Measurements from ENCODE around the gene SLC44A5. TPM values are rescaled to one million over a fixed set of nuclear protein-coding genes. Genes with fewer than 3 reads are reported as not detected.

Gene SLC44A5
- total and polyA plus RNA-seq, 5 donors from 2014 or later: 1.3 to 2.3 (median 1.5) TPM; not detected in 1

DNA sequence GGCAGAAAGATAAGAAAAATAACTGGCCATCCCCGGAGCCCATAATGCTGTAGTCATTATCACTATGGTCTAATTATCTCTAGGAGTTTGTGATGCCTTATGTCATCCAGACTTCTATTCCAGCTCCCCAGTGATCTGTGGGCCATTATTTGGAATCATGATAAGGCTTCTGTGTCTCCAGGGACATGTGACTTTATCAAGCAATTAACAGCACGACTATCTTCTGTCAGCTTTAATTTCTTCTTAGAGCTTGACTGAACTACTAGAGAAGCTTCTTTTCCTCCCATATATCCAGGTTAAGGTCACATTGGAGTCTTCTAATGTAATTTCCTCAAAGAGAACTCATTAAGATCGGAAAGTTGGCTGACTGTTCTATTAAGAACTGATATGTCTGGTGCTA lies 376.4 kb downstream of the SLC44A5 start:
- ATAC-seq (ENCODE audit: low read depth in 2 of 2) (no peak), DNase-seq (no peak)
- no peaks in the 10 kb centered on the region for H3K4me1 ChIP-seq (ENCODE audit: control insufficient read depth, insufficient read depth, low read length, poor library complexity, severe bottlenecking)
- no peaks in the 10 kb centered on the region for H3K36me3 Mint-ChIP-seq
- no peaks in the 10 kb centered on the region for H3K9me3 ChIP-seq (ENCODE audit: control insufficient read depth in 2 of 2, low read length in 2 of 2)
- H3K9me3 Mint-ChIP-seq: no peaks in the 10 kb centered on the region
- no peaks in the 10 kb centered on the region for H3K27me3 ChIP-seq (ENCODE audit: control insufficient read depth, insufficient read depth, low read length)
- H3K4me3 Mint-ChIP-seq: no peak overlapping the region
- no peak overlapping the region for H3K27ac Mint-ChIP-seq
- H3K4me1 Mint-ChIP-seq: no peaks in the 10 kb centered on the region
- no peaks in the 10 kb centered on the region for H3K27me3 Mint-ChIP-seq
- H3K36me3 ChIP-seq (ENCODE audit: control insufficient read depth, insufficient read depth, low read length): no peaks in the 10 kb centered on the region
- no peak overlapping the region for H3K4me3 ChIP-seq (ENCODE audit: low read depth, low read length)
- H3K27ac ChIP-seq (ENCODE audit: insufficient read depth, low read length, poor library complexity, severe bottlenecking): no peak overlapping the region

DNA sequence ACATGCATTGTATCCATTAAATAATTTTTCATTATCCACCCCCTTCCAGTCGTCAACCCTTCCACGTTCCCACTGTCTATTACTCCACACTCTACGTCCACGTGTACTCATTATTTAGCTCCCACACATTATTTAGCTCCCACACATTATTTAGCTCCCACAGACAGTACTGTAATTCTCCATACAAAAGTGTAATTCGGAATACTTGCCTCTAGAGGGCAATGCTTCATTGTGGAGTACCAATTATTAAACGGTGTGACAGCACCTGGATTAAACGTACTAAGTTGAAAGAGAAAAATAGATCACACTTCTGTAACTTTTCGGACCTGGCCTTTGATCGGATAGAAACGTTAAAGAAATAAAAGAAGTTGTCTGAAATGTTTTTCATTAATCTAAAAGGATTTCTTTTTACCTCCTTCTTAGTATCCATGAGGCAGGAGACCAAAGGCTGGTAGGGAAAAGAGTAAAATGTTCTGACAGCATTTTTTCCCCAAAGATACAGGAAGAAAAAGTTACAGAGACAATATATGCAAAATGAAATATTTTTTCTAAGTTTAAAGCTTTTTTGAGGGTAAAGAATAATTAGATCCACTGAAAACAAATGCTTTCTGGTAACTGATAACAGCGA lies 377.5 kb downstream of the SLC44A5 start:
- H3K4me1 Mint-ChIP-seq: no peaks in the 10 kb centered on the region
- Histone ChIP-seq H3K4me3 (ENCODE audit: low read depth, low read length) (no peak overlapping the region), H3K4me1 (ENCODE audit: control insufficient read depth, insufficient read depth, low read length, poor library complexity, severe bottlenecking) (no peaks in the 10 kb centered on the region), H3K27me3 (ENCODE audit: control insufficient read depth, insufficient read depth, low read length) (no peaks in the 10 kb centered on the region), H3K36me3 (ENCODE audit: control insufficient read depth, insufficient read depth, low read length) (no peaks in the 10 kb centered on the region), H3K9me3 (ENCODE audit: control insufficient read depth in 2 of 2, low read length in 2 of 2) (no peaks in the 10 kb centered on the region), H3K27ac (ENCODE audit: insufficient read depth, low read length, poor library complexity, severe bottlenecking) (no peak overlapping the region)
- DNase-seq (peak in 2 of 3 donors; percentile 9 to 26), ATAC-seq (ENCODE audit: low read depth in 2 of 2) (peak in 1 of 2 donors; percentile 44)
- H3K4me3 Mint-ChIP-seq: no peak overlapping the region
- no peak overlapping the region for H3K27ac Mint-ChIP-seq
- H3K27me3 Mint-ChIP-seq: no peaks in the 10 kb centered on the region
- H3K9me3 Mint-ChIP-seq: peaks cover 0 to 1% (median 0%) of the 10 kb centered on the region in 7 donors
- H3K36me3 Mint-ChIP-seq: no peaks in the 10 kb centered on the region

DNA sequence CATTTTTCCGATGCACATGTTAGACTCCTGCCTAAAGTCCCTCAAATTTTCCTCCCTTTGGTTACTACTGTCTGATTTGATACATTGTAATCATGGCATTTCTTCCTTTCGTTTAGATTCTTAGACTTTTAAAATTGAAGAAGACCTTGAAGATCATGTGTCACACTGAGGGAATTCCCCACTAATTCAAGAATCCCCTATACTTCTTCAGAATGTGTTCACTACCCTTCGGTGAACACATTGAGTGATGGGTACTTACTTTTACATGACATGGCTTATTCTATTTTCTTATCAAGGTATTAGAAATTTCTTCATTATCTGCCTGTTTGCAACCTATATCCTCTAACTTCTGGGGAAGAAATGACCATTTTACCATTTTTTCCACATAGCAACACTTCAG lies 390.8 kb downstream of the SLC44A5 start:
- H3K4me1 ChIP-seq (ENCODE audit: control insufficient read depth, insufficient read depth, low read length, poor library complexity, severe bottlenecking): no peaks in the 10 kb centered on the region
- peaks cover 0 to 3% (median 0%) of the 10 kb centered on the region in 7 donors for H3K9me3 Mint-ChIP-seq
- H3K4me3 Mint-ChIP-seq: no peak overlapping the region
- H3K27me3 Mint-ChIP-seq: no peaks in the 10 kb centered on the region
- H3K4me1 Mint-ChIP-seq: no peaks in the 10 kb centered on the region
- no peak for DNase-seq
- no peaks in the 10 kb centered on the region for H3K36me3 Mint-ChIP-seq
- H3K27ac ChIP-seq (ENCODE audit: insufficient read depth, low read length, poor library complexity, severe bottlenecking): no peak overlapping the region
- no peak overlapping the region for H3K27ac Mint-ChIP-seq
- no peaks in the 10 kb centered on the region for H3K36me3 ChIP-seq (ENCODE audit: control insufficient read depth, insufficient read depth, low read length)
- ATAC-seq (ENCODE audit: low read depth in 2 of 2): no peak
- no peak overlapping the region for H3K4me3 ChIP-seq (ENCODE audit: low read depth, low read length)
- no peaks in the 10 kb centered on the region for H3K9me3 ChIP-seq (ENCODE audit: control insufficient read depth in 2 of 2, low read length in 2 of 2)
- H3K27me3 ChIP-seq (ENCODE audit: control insufficient read depth, insufficient read depth, low read length): no peaks in the 10 kb centered on the region

GRCh38 chr1:75214017-75214416 lies 396.9 kb downstream of the SLC44A5 start:
- Histone ChIP-seq H3K9me3 (ENCODE audit: control insufficient read depth in 2 of 2, low read length in 2 of 2) (no peaks in the 10 kb centered on the region), H3K4me1 (ENCODE audit: control insufficient read depth, insufficient read depth, low read length, poor library complexity, severe bottlenecking) (no peaks in the 10 kb centered on the region), H3K36me3 (ENCODE audit: control insufficient read depth, insufficient read depth, low read length) (no peaks in the 10 kb centered on the region), H3K27ac (ENCODE audit: insufficient read depth, low read length, poor library complexity, severe bottlenecking) (no peak overlapping the region), H3K27me3 (ENCODE audit: control insufficient read depth, insufficient read depth, low read length) (no peaks in the 10 kb centered on the region), H3K4me3 (ENCODE audit: low read depth, low read length) (no peak overlapping the region)
- Mint-ChIP-seq H3K27ac (no peak overlapping the region), H3K9me3 (peaks cover 0 to 3% (median 0%) of the 10 kb centered on the region in 7 donors), H3K27me3 (no peaks in the 10 kb centered on the region), H3K4me3 (no peak overlapping the region), H3K36me3 (no peaks in the 10 kb centered on the region), H3K4me1 (no peaks in the 10 kb centered on the region)
- ATAC-seq (ENCODE audit: low read depth in 2 of 2) (no peak), DNase-seq (no peak)

DNA sequence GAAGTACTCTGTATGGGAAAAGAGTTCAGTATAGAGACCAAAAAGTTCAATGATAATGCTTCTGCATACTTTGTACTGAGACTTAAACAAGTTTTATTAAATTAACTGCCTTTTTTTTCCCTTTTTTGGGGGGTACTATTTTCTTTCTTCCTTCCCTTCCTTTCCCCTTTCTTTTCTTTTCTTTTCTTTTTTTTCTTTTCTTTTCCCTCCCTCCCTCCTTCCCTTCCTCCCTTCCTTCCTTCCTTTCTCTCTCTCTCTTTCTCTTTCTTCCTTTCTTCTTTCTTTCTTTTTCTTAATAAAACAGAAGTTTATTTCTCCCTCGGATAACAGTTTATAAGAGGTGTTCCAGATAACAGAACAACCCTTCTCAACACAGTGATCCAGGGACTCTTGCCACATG lies 399.3 kb downstream of the SLC44A5 start:
- Histone ChIP-seq H3K4me3 (ENCODE audit: low read depth, low read length) (no peak overlapping the region), H3K27me3 (ENCODE audit: control insufficient read depth, insufficient read depth, low read length) (no peaks in the 10 kb centered on the region), H3K4me1 (ENCODE audit: control insufficient read depth, insufficient read depth, low read length, poor library complexity, severe bottlenecking) (no peaks in the 10 kb centered on the region), H3K27ac (ENCODE audit: insufficient read depth, low read length, poor library complexity, severe bottlenecking) (no peak overlapping the region), H3K36me3 (ENCODE audit: control insufficient read depth, insufficient read depth, low read length) (no peaks in the 10 kb centered on the region), H3K9me3 (ENCODE audit: control insufficient read depth in 2 of 2, low read length in 2 of 2) (no peaks in the 10 kb centered on the region)
- no peaks in the 10 kb centered on the region for H3K4me1 Mint-ChIP-seq
- H3K27me3 Mint-ChIP-seq: no peaks in the 10 kb centered on the region
- no peak overlapping the region for H3K4me3 Mint-ChIP-seq
- no peak overlapping the region for H3K27ac Mint-ChIP-seq
- DNase-seq: no peak
- no peak for ATAC-seq (ENCODE audit: low read depth in 2 of 2)
- H3K36me3 Mint-ChIP-seq: no peaks in the 10 kb centered on the region
- H3K9me3 Mint-ChIP-seq: peaks cover 0 to 3% (median 0%) of the 10 kb centered on the region in 7 donors

DNA sequence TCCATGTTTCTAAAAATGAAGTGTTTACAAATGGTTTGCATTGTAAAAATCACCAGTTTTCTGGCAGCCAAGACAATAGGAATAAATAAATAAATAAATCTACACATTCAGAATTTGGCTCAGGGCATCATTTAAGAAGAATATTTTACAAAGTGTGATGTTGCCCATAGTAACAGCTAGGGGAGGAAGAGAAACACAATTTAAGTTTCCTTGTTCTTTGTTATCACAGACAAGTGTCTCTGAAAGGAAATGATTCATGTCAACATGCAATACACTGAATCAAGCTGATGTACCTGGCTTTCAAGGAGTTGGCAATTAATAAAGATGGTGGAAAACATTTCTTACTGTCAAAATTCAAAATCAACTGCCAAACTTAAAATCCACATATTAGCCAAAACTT lies 402.1 kb downstream of the SLC44A5 start:
- Histone ChIP-seq H3K27ac (ENCODE audit: insufficient read depth, low read length, poor library complexity, severe bottlenecking) (no peak overlapping the region), H3K27me3 (ENCODE audit: control insufficient read depth, insufficient read depth, low read length) (no peaks in the 10 kb centered on the region), H3K4me1 (ENCODE audit: control insufficient read depth, insufficient read depth, low read length, poor library complexity, severe bottlenecking) (no peaks in the 10 kb centered on the region), H3K9me3 (ENCODE audit: control insufficient read depth in 2 of 2, low read length in 2 of 2) (no peaks in the 10 kb centered on the region), H3K4me3 (ENCODE audit: low read depth, low read length) (no peak overlapping the region), H3K36me3 (ENCODE audit: control insufficient read depth, insufficient read depth, low read length) (no peaks in the 10 kb centered on the region)
- H3K4me3 Mint-ChIP-seq: no peak overlapping the region
- ATAC-seq (ENCODE audit: low read depth in 2 of 2) (no peak), DNase-seq (no peak)
- no peaks in the 10 kb centered on the region for H3K36me3 Mint-ChIP-seq
- no peak overlapping the region for H3K27ac Mint-ChIP-seq
- H3K27me3 Mint-ChIP-seq: no peaks in the 10 kb centered on the region
- H3K4me1 Mint-ChIP-seq: no peaks in the 10 kb centered on the region
- peaks cover 0 to 3% (median 0%) of the 10 kb centered on the region in 7 donors for H3K9me3 Mint-ChIP-seq

DNA sequence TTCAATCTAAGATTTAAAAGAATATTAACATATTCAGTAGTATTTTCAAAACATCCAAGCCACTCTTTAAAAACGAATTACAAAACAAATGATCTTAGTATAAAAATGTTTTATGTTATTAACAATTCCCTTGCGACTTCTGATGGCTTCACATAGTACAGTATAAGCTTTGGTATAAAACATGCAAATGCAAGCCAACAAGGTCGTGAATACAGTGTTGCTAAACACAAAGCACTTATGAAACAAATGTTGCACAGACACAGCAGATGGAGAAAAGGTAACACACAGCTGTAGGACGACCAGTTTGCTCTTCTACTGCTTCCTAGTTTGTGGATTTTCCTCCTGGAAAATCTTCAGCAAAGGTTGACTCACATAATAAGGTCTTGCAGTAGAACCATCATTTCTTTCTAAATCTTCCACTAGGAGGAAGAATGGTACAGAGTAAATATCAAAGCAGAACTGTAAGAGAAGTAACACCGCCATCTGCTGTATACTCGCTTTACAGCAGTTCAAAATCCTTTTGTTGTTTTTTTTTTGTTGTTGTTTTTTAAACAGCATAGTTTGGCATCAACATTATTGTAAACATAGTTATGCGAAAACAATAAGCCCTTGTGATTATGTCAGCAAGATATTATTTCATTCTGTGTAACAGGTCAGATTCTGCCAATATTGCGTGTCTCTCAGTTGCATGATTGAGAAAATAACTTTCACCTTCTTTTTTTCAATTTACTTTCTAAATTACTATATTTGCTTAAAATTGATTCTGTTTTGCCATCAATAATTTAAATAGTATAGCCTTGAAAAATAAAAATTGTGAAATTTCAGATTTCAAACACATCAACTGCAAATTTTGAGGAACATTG lies 407.3 kb downstream of the SLC44A5 start:
- H3K4me3 Mint-ChIP-seq: no peak overlapping the region
- no peak overlapping the region for H3K4me3 ChIP-seq (ENCODE audit: low read depth, low read length)
- no peaks in the 10 kb centered on the region for H3K27me3 ChIP-seq (ENCODE audit: control insufficient read depth, insufficient read depth, low read length)
- DNase-seq: peak in 1 of 3 donors; percentile 28
- no peaks in the 10 kb centered on the region for H3K36me3 ChIP-seq (ENCODE audit: control insufficient read depth, insufficient read depth, low read length)
- peaks cover 4% of the 10 kb centered on the region for H3K27me3 Mint-ChIP-seq
- no peak for ATAC-seq (ENCODE audit: low read depth in 2 of 2)
- no peaks in the 10 kb centered on the region for H3K9me3 Mint-ChIP-seq
- no peak overlapping the region for H3K27ac ChIP-seq (ENCODE audit: insufficient read depth, low read length, poor library complexity, severe bottlenecking)
- no peaks in the 10 kb centered on the region for H3K36me3 Mint-ChIP-seq
- no peaks in the 10 kb centered on the region for H3K4me1 Mint-ChIP-seq
- H3K9me3 ChIP-seq (ENCODE audit: control insufficient read depth in 2 of 2, low read length in 2 of 2): no peaks in the 10 kb centered on the region
- no peak overlapping the region for H3K27ac Mint-ChIP-seq
- H3K4me1 ChIP-seq (ENCODE audit: control insufficient read depth, insufficient read depth, low read length, poor library complexity, severe bottlenecking): no peaks in the 10 kb centered on the region

DNA sequence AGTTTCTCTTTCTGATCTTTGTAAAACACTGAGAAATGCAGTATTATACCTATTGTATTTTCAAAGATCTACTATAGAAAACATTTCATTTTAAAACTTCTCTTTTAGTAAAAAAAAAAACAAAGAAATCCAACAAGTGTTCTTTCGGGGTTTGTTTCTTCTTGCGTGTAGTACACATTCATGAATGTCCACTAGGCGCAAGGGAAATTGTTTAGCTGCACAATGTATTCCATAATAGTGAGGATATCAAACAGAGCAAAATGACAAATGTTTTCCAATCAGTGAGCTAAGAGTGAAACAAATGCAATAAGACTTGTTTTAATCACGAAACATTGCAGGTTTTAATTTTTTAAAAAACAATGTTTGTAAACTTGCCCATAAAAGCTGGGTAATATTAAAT lies 408.2 kb downstream of the SLC44A5 start:
- no peak overlapping the region for H3K27ac ChIP-seq (ENCODE audit: insufficient read depth, low read length, poor library complexity, severe bottlenecking)
- H3K27ac Mint-ChIP-seq: no peak overlapping the region
- no peak overlapping the region for H3K4me3 ChIP-seq (ENCODE audit: low read depth, low read length)
- no peaks in the 10 kb centered on the region for H3K9me3 ChIP-seq (ENCODE audit: control insufficient read depth in 2 of 2, low read length in 2 of 2)
- H3K27me3 Mint-ChIP-seq: peaks cover 4% of the 10 kb centered on the region
- ATAC-seq (ENCODE audit: low read depth in 2 of 2) (no peak), DNase-seq (no peak)
- H3K27me3 ChIP-seq (ENCODE audit: control insufficient read depth, insufficient read depth, low read length): no peaks in the 10 kb centered on the region
- no peaks in the 10 kb centered on the region for H3K36me3 Mint-ChIP-seq
- no peaks in the 10 kb centered on the region for H3K4me1 ChIP-seq (ENCODE audit: control insufficient read depth, insufficient read depth, low read length, poor library complexity, severe bottlenecking)
- no peak overlapping the region for H3K4me3 Mint-ChIP-seq
- no peaks in the 10 kb centered on the region for H3K36me3 ChIP-seq (ENCODE audit: control insufficient read depth, insufficient read depth, low read length)
- no peaks in the 10 kb centered on the region for H3K9me3 Mint-ChIP-seq
- H3K4me1 Mint-ChIP-seq: no peaks in the 10 kb centered on the region

All from CD4-positive, CD25-positive, alpha-beta regulatory T cell (primary cell).